ENCODE results near the gene SNRK.

Gene SNRK

GRCh38 chr3:43316783-43317460, 30.6 kb downstream of the SNRK start:
- DNase-seq, result no peak

GRCh38 chr3:43317461-43318316, 31.3 kb downstream of the SNRK start:
- DNase-seq, result no peak

GRCh38 chr3:43319376-43319775, 33.0 kb downstream of the SNRK start:
- DNase-seq, result no peak

GRCh38 chr3:43319794-43320193, 33.5 kb downstream of the SNRK start:
- no peak for DNase-seq

- no peak for DNase-seq
Measured at GRCh38 chr3:43320288-43320687, 33.9 kb downstream of the SNRK start.

GRCh38 chr3:43323541-43323940, 37.2 kb downstream of the SNRK start:
- DNase-seq, result no peak

- DNase-seq, result no peak
Measured at GRCh38 chr3:43326891-43327581, 40.7 kb downstream of the SNRK start.

- no peak for DNase-seq
Measured at GRCh38 chr3:43327582-43327979, 41.2 kb downstream of the SNRK start.

- no peak for DNase-seq
Measured at GRCh38 chr3:43328653-43329052, 42.3 kb downstream of the SNRK start.

- DNase-seq, result no peak
Measured at GRCh38 chr3:43330981-43331380, 44.6 kb downstream of the SNRK start.

GRCh38 chr3:43331381-43331780, 45.0 kb downstream of the SNRK start:
- DNase-seq, result no peak

- DNase-seq, result no peak
Measured at GRCh38 chr3:43334976-43335375, 48.6 kb downstream of the SNRK start.

- no peak for DNase-seq
Measured at GRCh38 chr3:43335799-43336198, 49.5 kb downstream of the SNRK start.

- DNase-seq, result peak in 1 of 6 experiments; percentile 15
Measured at GRCh38 chr3:43338295-43338694, 52.0 kb downstream of the SNRK start.

GRCh38 chr3:43340403-43340802, 54.1 kb downstream of the SNRK start:
- DNase-seq, result no peak

- DNase-seq, result no peak
Measured at GRCh38 chr3:43341788-43342187, 55.4 kb downstream of the SNRK start.

GRCh38 chr3:43343185-43343584, 56.8 kb downstream of the SNRK start:
- peak in 3 of 6 experiments; percentile 15 to 28 (median 19) for DNase-seq

GRCh38 chr3:43343815-43344214, 57.5 kb downstream of the SNRK start:
- no peak for DNase-seq

- no peak for DNase-seq
Measured at GRCh38 chr3:43344520-43344919, 58.2 kb downstream of the SNRK start.

- DNase-seq, result no peak
Measured at GRCh38 chr3:43345246-43345645, 58.9 kb downstream of the SNRK start.

GRCh38 chr3:43345877-43346276, 59.5 kb downstream of the SNRK start:
- DNase-seq, result no peak

GRCh38 chr3:43346978-43347749, 60.8 kb downstream of the SNRK start:
- peak in 4 of 6 experiments; percentile 19 to 78 (median 76) for DNase-seq

GRCh38 chr3:43347774-43348173, 61.4 kb downstream of the SNRK start:
- DNase-seq, result no peak
